Loucy (cell line): ENCODE measurements around the gene IL12A.

ENCODE experiments used
- H2AFZ ChIP-seq: fragments of 200-600 bp; sonication (generic); 2 replicates; pipeline ENCODE4 v1.6.0; 2016; ENCODE audit warnings: antibody characterized with exemption, mild to moderate bottlenecking, low read length, moderate library complexity
- H3F3A ChIP-seq: fragments of 200-600 bp; 2 replicates; pipeline ENCODE4 v1.6.0; 2016; ENCODE audit warnings: antibody characterized with exemption, low read depth, mild to moderate bottlenecking
- H3K27me3 ChIP-seq: fragments of 200-600 bp; sonication (generic); 2 replicates; pipeline ENCODE4 v1.6.1; 2014; ENCODE audit warnings: low read length, mild to moderate bottlenecking; ENCODE audit not compliant: insufficient read depth, poor library complexity, severe bottlenecking
- H3K36me3 ChIP-seq: fragments of 200-600 bp; sonication (generic); 2 replicates; pipeline ENCODE4 v1.6.1; 2016; ENCODE audit warnings: low read length; ENCODE audit not compliant: insufficient read depth
- H3K4me1 ChIP-seq: fragments of 200-600 bp; sonication (generic); 2 replicates; pipeline ENCODE4 v1.5.1; 2014; ENCODE audit warnings: low read length, mild to moderate bottlenecking; ENCODE audit not compliant: insufficient read depth, poor library complexity, severe bottlenecking
- H3K4me2 ChIP-seq: fragments of 200-600 bp; sonication (generic); 2 replicates; pipeline ENCODE4 v1.6.0; 2014; ENCODE audit warnings: antibody characterized with exemption, low read length, low read depth, mild to moderate bottlenecking; ENCODE audit not compliant: poor library complexity, severe bottlenecking
- H3K4me3 ChIP-seq: fragments of 200-600 bp; sonication (generic); 2 replicates; pipeline ENCODE4 v1.5.1; 2014; ENCODE audit warnings: low read length, mild to moderate bottlenecking, mixed read lengths; ENCODE audit not compliant: poor library complexity, severe bottlenecking
- H3K79me2 ChIP-seq: fragments of 200-600 bp; sonication (generic); 2 replicates; pipeline ENCODE4 v1.6.1; 2014; ENCODE audit warnings: low read length; ENCODE audit not compliant: insufficient read depth
- H3K9ac ChIP-seq: fragments of 200-600 bp; sonication (generic); 2 replicates; pipeline ENCODE4 v1.6.0; 2014; ENCODE audit warnings: mild to moderate bottlenecking, low read depth, low read length, moderate library complexity; ENCODE audit not compliant: poor library complexity, severe bottlenecking
- H3K9me2 ChIP-seq: fragments of 200-600 bp; sonication (generic); replicated peaks from 2 replicates; pipeline ENCODE4 v1.6.1; 2016; ENCODE audit warnings: low read depth, low read length, mixed read lengths
- H3K9me3 ChIP-seq: fragments of 200-600 bp; sonication (generic); 2 replicates; pipeline ENCODE4 v1.6.1; 2014; ENCODE audit warnings: mild to moderate bottlenecking, antibody characterized with exemption, low read length, low read depth; ENCODE audit not compliant: insufficient read depth
- H4K20me1 ChIP-seq: fragments of 200-600 bp; sonication (generic); 2 replicates; pipeline ENCODE4 v1.6.0; 2014; ENCODE audit warnings: antibody characterized with exemption, low read length, mild to moderate bottlenecking; ENCODE audit not compliant: insufficient read depth, poor library complexity, severe bottlenecking
- EZH2phosphoT487 ChIP-seq: fragments of 200-600 bp; IDR thresholded peaks from 2 replicates; pipeline ENCODE4 v1.6.1; 2018; ENCODE audit warnings: antibody characterized with exemption, mild to moderate bottlenecking, moderate library complexity, borderline replicate concordance
- TF ChIP-seq, protein P1 (sequence below): fragments of 200-600 bp; sonication (generic); conservative IDR thresholded peaks from 2 replicates; pipeline ENCODE4 v1.5.1; 2014; ENCODE audit warnings: mild to moderate bottlenecking, antibody characterized with exemption, low read length

Gene IL12A

GRCh38 chr3:159950156-159950898, 38.3 kb upstream of the IL12A start:
- no peaks in the 10 kb centered on the region for H3K27me3 ChIP-seq
- H2AFZ ChIP-seq = no peak overlapping the region
- H3K79me2 ChIP-seq = no peaks in the 10 kb centered on the region
- TF ChIP-seq EZH2phosphoT487 = no peak
- TF ChIP-seq, protein P1, sequence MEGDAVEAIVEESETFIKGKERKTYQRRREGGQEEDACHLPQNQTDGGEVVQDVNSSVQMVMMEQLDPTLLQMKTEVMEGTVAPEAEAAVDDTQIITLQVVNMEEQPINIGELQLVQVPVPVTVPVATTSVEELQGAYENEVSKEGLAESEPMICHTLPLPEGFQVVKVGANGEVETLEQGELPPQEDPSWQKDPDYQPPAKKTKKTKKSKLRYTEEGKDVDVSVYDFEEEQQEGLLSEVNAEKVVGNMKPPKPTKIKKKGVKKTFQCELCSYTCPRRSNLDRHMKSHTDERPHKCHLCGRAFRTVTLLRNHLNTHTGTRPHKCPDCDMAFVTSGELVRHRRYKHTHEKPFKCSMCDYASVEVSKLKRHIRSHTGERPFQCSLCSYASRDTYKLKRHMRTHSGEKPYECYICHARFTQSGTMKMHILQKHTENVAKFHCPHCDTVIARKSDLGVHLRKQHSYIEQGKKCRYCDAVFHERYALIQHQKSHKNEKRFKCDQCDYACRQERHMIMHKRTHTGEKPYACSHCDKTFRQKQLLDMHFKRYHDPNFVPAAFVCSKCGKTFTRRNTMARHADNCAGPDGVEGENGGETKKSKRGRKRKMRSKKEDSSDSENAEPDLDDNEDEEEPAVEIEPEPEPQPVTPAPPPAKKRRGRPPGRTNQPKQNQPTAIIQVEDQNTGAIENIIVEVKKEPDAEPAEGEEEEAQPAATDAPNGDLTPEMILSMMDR = no peak
- no peaks in the 10 kb centered on the region for H3K4me1 ChIP-seq
- no peaks in the 10 kb centered on the region for H3F3A ChIP-seq
- H3K9me2 ChIP-seq = no peaks in the 10 kb centered on the region
- H3K36me3 ChIP-seq = no peaks in the 10 kb centered on the region
- no peak overlapping the region for H3K9ac ChIP-seq
- no peaks in the 10 kb centered on the region for H3K9me3 ChIP-seq
- H3K4me2 ChIP-seq = no peak overlapping the region
- H3K4me3 ChIP-seq = no peak overlapping the region
- no peaks in the 10 kb centered on the region for H4K20me1 ChIP-seq

DNA sequence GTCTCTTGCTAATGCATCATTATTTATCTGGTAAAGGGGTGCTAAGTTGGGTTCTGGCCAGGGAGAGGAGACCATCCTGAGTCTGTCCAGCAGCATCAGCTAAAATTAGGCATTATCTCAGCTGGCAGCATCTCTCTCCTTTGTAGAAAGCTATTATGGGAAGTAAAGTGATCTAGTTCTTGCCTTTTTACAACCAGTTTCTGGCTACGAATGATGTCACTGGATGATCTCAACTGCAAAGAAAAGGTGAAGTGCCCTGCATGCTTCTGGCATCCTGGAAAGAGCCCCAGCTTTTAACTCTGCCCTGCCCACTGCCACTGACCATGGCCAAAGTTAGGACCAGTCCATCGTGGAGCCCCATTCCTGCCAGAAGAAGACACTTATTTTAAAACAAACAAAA, 37.1 kb upstream of the IL12A start:
- no peaks in the 10 kb centered on the region for H3K79me2 ChIP-seq
- no peak overlapping the region for H3K9ac ChIP-seq
- no peaks in the 10 kb centered on the region for H4K20me1 ChIP-seq

GRCh38 chr3:159953325-159954085, 35.1 kb upstream of the IL12A start:
- no peaks in the 10 kb centered on the region for H3K36me3 ChIP-seq
- H3K4me1 ChIP-seq = no peaks in the 10 kb centered on the region
- H3K79me2 ChIP-seq = no peaks in the 10 kb centered on the region
- H3F3A ChIP-seq = no peaks in the 10 kb centered on the region
- no peak overlapping the region for H2AFZ ChIP-seq
- H4K20me1 ChIP-seq = no peaks in the 10 kb centered on the region
- H3K4me3 ChIP-seq = no peak overlapping the region
- no peak overlapping the region for H3K4me2 ChIP-seq
- TF ChIP-seq EZH2phosphoT487 = no peak
- TF ChIP-seq, protein P1 = no peak
- no peaks in the 10 kb centered on the region for H3K9me3 ChIP-seq
- no peak overlapping the region for H3K9ac ChIP-seq
- H3K9me2 ChIP-seq = no peaks in the 10 kb centered on the region
- H3K27me3 ChIP-seq = no peaks in the 10 kb centered on the region

More for the DNA sequence above, 37.1 kb upstream of the IL12A start:
- no peak for TF ChIP-seq EZH2phosphoT487
- TF ChIP-seq, protein P1 = no peak
- Histone ChIP-seq H3K4me3 (no peak overlapping the region), H3K9me3 (no peaks in the 10 kb centered on the region), H3K4me1 (no peaks in the 10 kb centered on the region), H3K4me2 (no peak overlapping the region), H3K36me3 (no peaks in the 10 kb centered on the region), H3K27me3 (no peaks in the 10 kb centered on the region), H3K9me2 (no peaks in the 10 kb centered on the region), H2AFZ (no peak overlapping the region), H3F3A (no peaks in the 10 kb centered on the region)
